ENCODE measurements around the gene SMARCD2.

Gene SMARCD2

GRCh38 chr17:63786971-63787711, 55.3 kb downstream of the SMARCD2 start:
- peaks cover 16 to 22% of the 10 kb centered on the region in 2 donors for H3K36me3 Mint-ChIP-seq

DNA sequence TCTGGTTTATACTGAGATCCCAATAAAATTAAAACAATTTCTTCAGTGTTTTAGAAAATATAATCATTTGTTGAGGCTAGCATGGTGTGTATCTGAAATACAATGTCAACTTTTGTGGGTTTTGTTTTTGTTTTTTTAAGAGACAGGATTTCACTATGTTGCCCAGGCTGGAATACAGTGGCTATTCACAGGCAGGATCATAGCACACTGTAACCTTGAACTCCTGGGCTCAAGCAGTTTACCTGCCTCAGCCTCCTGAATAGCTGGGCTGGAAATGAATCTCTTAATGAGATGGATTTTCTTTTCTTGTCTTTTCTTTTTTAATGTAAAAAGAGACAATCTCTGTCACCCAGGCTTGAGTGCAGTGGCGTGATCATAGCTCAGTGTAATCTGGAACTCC, 56.4 kb downstream of the SMARCD2 start:
- DNase-seq (no peak), ATAC-seq (replicated peaks) (no peak)
- Mint-ChIP-seq H3K4me1 (peaks cover 14 to 25% of the 10 kb centered on the region in 2 donors), H3K4me3 (no peak overlapping the region), H3K27me3 (no peaks in the 10 kb centered on the region), H3K27ac (no peak overlapping the region), H3K36me3 (peaks cover 21 to 22% of the 10 kb centered on the region in 2 donors), H3K9me3 (no peaks in the 10 kb centered on the region)

More at GRCh38 chr17:63786971-63787711, 55.3 kb downstream of the SMARCD2 start:
- ATAC-seq (replicated peaks): no peak
- no peaks in the 10 kb centered on the region for H3K27me3 Mint-ChIP-seq
- DNase-seq: no peak
- no peak overlapping the region for H3K27ac Mint-ChIP-seq
- no peak overlapping the region for H3K4me3 Mint-ChIP-seq
- H3K4me1 Mint-ChIP-seq: peaks cover 11 to 17% of the 10 kb centered on the region in 2 donors
- H3K9me3 Mint-ChIP-seq: no peaks in the 10 kb centered on the region

- Mint-ChIP-seq H3K9me3 (no peaks in the 10 kb centered on the region), H3K36me3 (peaks cover 21 to 22% of the 10 kb centered on the region in 2 donors), H3K4me3 (no peak overlapping the region), H3K27me3 (no peaks in the 10 kb centered on the region), H3K27ac (no peak overlapping the region), H3K4me1 (peaks cover 18 to 31% of the 10 kb centered on the region in 2 donors)
- ATAC-seq (replicated peaks): no peak
- DNase-seq: no peak
Measured at GRCh38 chr17:63785556-63785955, 56.9 kb downstream of the SMARCD2 start.

- DNase-seq (no peak), ATAC-seq (replicated peaks) (no peak)
- peaks cover 22 to 28% of the 10 kb centered on the region in 2 donors for H3K36me3 Mint-ChIP-seq
- H3K4me3 Mint-ChIP-seq: no peak overlapping the region
- no peaks in the 10 kb centered on the region for H3K27me3 Mint-ChIP-seq
- no peaks in the 10 kb centered on the region for H3K9me3 Mint-ChIP-seq
- H3K27ac Mint-ChIP-seq: no peak overlapping the region
- H3K4me1 Mint-ChIP-seq: peaks cover 22 to 45% of the 10 kb centered on the region in 2 donors
Measured at GRCh38 chr17:63783522-63783921, 59.0 kb downstream of the SMARCD2 start.

All from stimulated activated naive B cell treated with anti-CD40 and anti-IgM and Interleukin-4, amounts not matched to agents 10 μg/mL and 1 μg/mL and 100 μg/mL, for 72 hours (primary cell).